ENCODE data around the gene DOCK2. TPM values are rescaled to one million over a fixed set of nuclear protein-coding genes. Genes with fewer than 3 reads are reported as not detected.

Gene DOCK2
- total and polyA plus RNA-seq, 8 donors, result 0.73 to 15.6 (median 1.7) TPM

DNA sequence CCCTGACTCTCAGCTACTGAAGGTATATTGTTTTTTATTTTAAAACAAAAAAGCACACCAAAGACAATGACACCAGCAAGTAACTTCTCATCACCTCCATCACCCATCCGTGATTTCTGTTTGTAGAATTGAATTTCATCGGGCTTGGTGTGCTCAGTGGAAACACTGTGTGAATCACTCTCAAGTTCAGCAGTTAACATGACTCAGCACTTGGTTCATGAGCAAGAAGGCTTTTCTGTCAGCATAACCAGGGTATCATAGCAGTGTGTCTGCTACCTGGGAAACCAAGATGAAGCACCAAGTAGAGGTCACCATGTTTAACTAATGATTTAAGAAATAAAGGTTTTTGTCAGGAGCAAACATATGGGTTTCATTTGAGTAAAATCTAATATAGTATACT, 219.5 kb downstream of the DOCK2 start:
- FAIRE-seq, result no peak
- no peak for DNase-seq
- Histone ChIP-seq H3K4me1 (no peaks in the 10 kb centered on the region), H3K27me3 (no peaks in the 10 kb centered on the region), H3K9me3 (no peaks in the 10 kb centered on the region), H3K27ac (no peak overlapping the region), H3K4me3 (no peak overlapping the region), H3K36me3 (no peaks in the 10 kb centered on the region)
- intact Hi-C loops (cut with DNase I), result no loop called here
- WGBS, 2 donors, result 59 to 65% methylated on average over 2 of the region's 2 CpGs
- TF ChIP-seq, protein P1, sequence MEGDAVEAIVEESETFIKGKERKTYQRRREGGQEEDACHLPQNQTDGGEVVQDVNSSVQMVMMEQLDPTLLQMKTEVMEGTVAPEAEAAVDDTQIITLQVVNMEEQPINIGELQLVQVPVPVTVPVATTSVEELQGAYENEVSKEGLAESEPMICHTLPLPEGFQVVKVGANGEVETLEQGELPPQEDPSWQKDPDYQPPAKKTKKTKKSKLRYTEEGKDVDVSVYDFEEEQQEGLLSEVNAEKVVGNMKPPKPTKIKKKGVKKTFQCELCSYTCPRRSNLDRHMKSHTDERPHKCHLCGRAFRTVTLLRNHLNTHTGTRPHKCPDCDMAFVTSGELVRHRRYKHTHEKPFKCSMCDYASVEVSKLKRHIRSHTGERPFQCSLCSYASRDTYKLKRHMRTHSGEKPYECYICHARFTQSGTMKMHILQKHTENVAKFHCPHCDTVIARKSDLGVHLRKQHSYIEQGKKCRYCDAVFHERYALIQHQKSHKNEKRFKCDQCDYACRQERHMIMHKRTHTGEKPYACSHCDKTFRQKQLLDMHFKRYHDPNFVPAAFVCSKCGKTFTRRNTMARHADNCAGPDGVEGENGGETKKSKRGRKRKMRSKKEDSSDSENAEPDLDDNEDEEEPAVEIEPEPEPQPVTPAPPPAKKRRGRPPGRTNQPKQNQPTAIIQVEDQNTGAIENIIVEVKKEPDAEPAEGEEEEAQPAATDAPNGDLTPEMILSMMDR (IDR thresholded peaks at IDR 0.05), result no peak
- peak in 1 of 4 donors; percentile 23 for ATAC-seq

DNA sequence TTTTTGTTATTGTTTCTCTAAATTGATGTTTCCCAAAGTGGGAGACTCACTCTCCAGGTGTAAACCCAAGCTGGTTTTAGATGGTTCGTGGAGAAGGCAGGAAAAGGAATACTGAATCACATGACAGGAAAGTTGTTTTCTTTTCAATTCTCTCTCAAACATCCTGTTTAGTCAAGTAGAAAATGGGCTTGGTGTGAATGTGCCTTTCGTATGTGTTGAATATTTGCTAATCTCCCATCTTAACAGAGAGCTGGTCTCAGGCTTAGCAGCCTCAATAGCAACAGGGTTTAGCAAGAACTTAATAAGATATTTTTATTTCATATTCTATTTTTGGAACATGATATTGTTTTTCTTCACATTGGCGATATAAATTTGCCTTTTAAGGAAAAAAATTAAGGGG, 223.5 kb downstream of the DOCK2 start:
- H3K36me3 ChIP-seq, result no peaks in the 10 kb centered on the region
- 41 to 43% methylated on average over 3 of the region's 3 CpGs for WGBS, 2 donors
- ATAC-seq (no peak), DNase-seq (no peak), FAIRE-seq (no peak)
- intact Hi-C loops (cut with DNase I), result no loop called here
- TF ChIP-seq, protein P1 (IDR thresholded peaks at IDR 0.05), result no peak
- H3K4me3 ChIP-seq, result no peak overlapping the region
- no peak overlapping the region for H3K27ac ChIP-seq
- H3K4me1 ChIP-seq, result no peaks in the 10 kb centered on the region
- H3K27me3 ChIP-seq, result no peaks in the 10 kb centered on the region
- H3K9me3 ChIP-seq, result no peaks in the 10 kb centered on the region

DNA sequence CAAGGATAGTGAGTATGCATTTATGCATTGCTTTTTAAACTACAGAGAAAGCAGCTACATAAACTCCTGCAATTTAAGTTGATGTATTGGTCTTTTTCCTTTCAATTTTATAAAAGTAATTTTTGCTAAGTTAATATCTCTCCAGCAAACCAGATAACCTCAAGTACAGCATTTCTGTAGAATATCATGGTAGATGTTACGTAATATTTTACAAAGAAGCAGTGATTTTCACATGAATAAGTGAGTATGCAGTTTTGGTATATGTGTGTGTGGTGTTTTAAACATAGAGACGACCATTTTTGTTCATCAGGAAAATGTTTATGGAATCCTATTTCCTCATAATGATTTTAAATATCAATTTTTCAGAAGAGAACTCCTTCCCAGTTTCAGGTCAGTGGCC, 224.4 kb downstream of the DOCK2 start:
- H3K36me3 ChIP-seq, result no peaks in the 10 kb centered on the region
- TF ChIP-seq, protein P1 (IDR thresholded peaks at IDR 0.05), result no peak
- H3K4me3 ChIP-seq, result no peak overlapping the region
- H3K9me3 ChIP-seq, result no peaks in the 10 kb centered on the region
- no peaks in the 10 kb centered on the region for H3K4me1 ChIP-seq
- no peaks in the 10 kb centered on the region for H3K27me3 ChIP-seq
- ATAC-seq (no peak), FAIRE-seq (no peak), DNase-seq (no peak)
- WGBS, 2 donors, result 60 to 70% methylated on average over 2 of the region's 2 CpGs
- intact Hi-C loops (cut with DNase I), result no loop called here
- no peak overlapping the region for H3K27ac ChIP-seq

DNA sequence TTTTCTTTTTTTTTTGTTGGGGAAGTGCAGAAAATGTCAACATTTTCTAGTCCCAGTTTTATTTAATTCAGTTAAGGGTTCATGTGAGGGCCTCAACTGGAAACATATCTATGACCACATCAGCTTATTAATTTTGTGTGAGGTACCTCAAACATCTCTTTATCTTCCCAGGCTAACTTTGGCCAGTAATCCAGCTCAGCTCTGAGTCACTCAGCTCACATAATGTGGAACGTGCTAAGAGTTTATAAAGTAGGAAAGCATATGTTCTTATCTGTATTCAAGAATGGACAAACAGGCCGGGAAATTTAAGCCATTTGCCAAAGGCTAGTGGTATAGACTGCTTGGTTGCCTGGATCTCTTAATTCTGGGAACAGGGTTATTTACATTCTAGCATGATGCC, 224.9 kb downstream of the DOCK2 start:
- 61 to 76% methylated on average over 2 of the region's 2 CpGs for WGBS, 2 donors
- no peaks in the 10 kb centered on the region for H3K4me1 ChIP-seq
- intact Hi-C loops (cut with DNase I), result no loop called here
- no peak overlapping the region for H3K4me3 ChIP-seq
- H3K27ac ChIP-seq, result no peak overlapping the region
- ATAC-seq, result no peak
- TF ChIP-seq, protein P1 (IDR thresholded peaks at IDR 0.05), result no peak
- H3K36me3 ChIP-seq, result no peaks in the 10 kb centered on the region
- no peak for DNase-seq
- no peak for FAIRE-seq
- no peaks in the 10 kb centered on the region for H3K27me3 ChIP-seq
- H3K9me3 ChIP-seq, result no peaks in the 10 kb centered on the region

DNA sequence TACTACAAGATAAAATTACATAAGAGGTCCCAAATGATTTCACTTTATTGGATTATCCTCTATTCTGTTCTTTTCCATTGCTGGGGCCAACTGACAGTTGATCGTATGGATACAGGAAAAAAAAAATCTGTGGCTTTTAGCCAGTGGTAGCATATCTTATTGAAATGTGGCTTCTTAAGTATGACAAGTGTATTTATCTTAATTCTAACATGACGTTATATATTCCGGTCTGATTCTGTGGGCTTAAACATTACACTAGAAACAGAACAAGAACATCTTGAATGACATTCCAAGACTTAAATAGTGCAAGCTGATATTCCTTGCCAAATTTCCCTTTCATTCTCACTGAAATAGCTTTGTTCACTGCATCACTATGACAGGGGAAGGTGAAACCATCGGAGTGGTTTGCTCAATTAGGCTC, 225.3 kb downstream of the DOCK2 start:
- DNase-seq (no peak), FAIRE-seq (no peak), ATAC-seq (no peak)
- Histone ChIP-seq H3K4me1 (no peaks in the 10 kb centered on the region), H3K27ac (no peak overlapping the region), H3K4me3 (no peak overlapping the region), H3K27me3 (no peaks in the 10 kb centered on the region), H3K36me3 (no peaks in the 10 kb centered on the region), H3K9me3 (no peaks in the 10 kb centered on the region)
- intact Hi-C loops (cut with DNase I), result no loop called here
- 67 to 72% methylated on average over 4 of the region's 4 CpGs for WGBS, 2 donors
- TF ChIP-seq, protein P1 (IDR thresholded peaks at IDR 0.05), result no peak
